PC-3 (cell line): ENCODE results near the gene PAQR9. TPM values are rescaled to one million over a fixed set of nuclear protein-coding genes. Genes with fewer than 3 reads are reported as not detected.

Experiments
- ATAC-seq: fragments of 200-7000 bp; cut with Tn5 transposase; 2 replicates; pipeline ENCODE4 v1.9.1; 2020; ENCODE audit warnings: mild to moderate bottlenecking, moderate library complexity
- BruUV-seq: library from RNA; stranded (reverse); fragments of 400-500 nt; replicated peaks from 2 replicates; lab custom pipeline; 2021; lab: Mats Ljungman, UMichigan
- CTCF ChIA-PET: fragments of 300-600 bp; sonication (Branson Sonifier 250); formaldehyde crosslinking; loops from one replicate; lab custom pipeline; 2022; ENCODE audit warnings: antibody characterized with exemption; lab: Charles Lee
- POLR2A ChIA-PET: fragments of 300-600 bp; sonication (Branson Sonifier 250); formaldehyde crosslinking; loops from one replicate; lab custom pipeline; 2022; ENCODE audit warnings: antibody characterized with exemption; ENCODE audit not compliant: unreplicated experiment; lab: Charles Lee
- DNase-seq: peaks from one replicate; pipeline ENCODE4 v3.0.0-alpha.2; 2015
- H2AFZ ChIP-seq: fragments of 300-600 bp; sonication (generic); 2 replicates; pipeline ENCODE4 v1.6.0; 2016; ENCODE audit warnings: antibody characterized with exemption, low read length
- H3F3A ChIP-seq: fragments of 300-600 bp; sonication (generic); one replicate; pipeline ENCODE4 v1.6.0; 2017; ENCODE audit warnings: antibody characterized with exemption, low read length, control low read depth, mild to moderate bottlenecking; ENCODE audit not compliant: unreplicated experiment
- H3K27ac ChIP-seq: fragments of 300-600 bp; sonication (generic); 2 replicates; pipeline ENCODE4 v1.5.1; 2016; ENCODE audit warnings: mild to moderate bottlenecking, low read length
- H3K27me3 ChIP-seq: fragments of 300-600 bp; sonication (generic); 2 replicates; pipeline ENCODE4 v1.6.1; 2016; ENCODE audit warnings: low read length, mixed read lengths
- H3K36me3 ChIP-seq: fragments of 300-600 bp; sonication (generic); 2 replicates; pipeline ENCODE4 v1.6.1; 2016; ENCODE audit warnings: low read depth, mixed run types, low read length, mixed read lengths
- H3K4me1 ChIP-seq: fragments of 300-600 bp; sonication (generic); 2 replicates; pipeline ENCODE4 v1.5.1; 2016; ENCODE audit warnings: low read length; ENCODE audit not compliant: insufficient read depth
- H3K4me2 ChIP-seq: fragments of 300-600 bp; sonication (generic); 2 replicates; pipeline ENCODE4 v1.6.0; 2016; ENCODE audit warnings: low read length
- H3K4me3 ChIP-seq: fragments of 300-600 bp; sonication (generic); 2 replicates; pipeline ENCODE4 v1.5.1; 2016; ENCODE audit warnings: mild to moderate bottlenecking, low read length, mixed read lengths
- H3K79me2 ChIP-seq: fragments of 300-600 bp; sonication (generic); 2 replicates; pipeline ENCODE4 v1.6.1; 2017; ENCODE audit warnings: low read length, mixed read lengths
- H3K9ac ChIP-seq: fragments of 300-600 bp; sonication (generic); 2 replicates; pipeline ENCODE4 v1.6.0; 2016; ENCODE audit warnings: mild to moderate bottlenecking, low read length
- H3K9me2 ChIP-seq: fragments of 300-600 bp; sonication (generic); replicated peaks from 2 replicates; pipeline ENCODE4 v1.6.1; 2016; ENCODE audit warnings: mixed run types, low read length, mixed read lengths
- H3K9me3 ChIP-seq: fragments of 300-600 bp; sonication (generic); 2 replicates; pipeline ENCODE4 v1.6.1; 2016; ENCODE audit warnings: low read length, mixed read lengths
- H4K20me1 ChIP-seq: fragments of 300-600 bp; sonication (generic); 2 replicates; pipeline ENCODE4 v1.6.1; 2016; ENCODE audit warnings: low read length, mixed read lengths
- EZH2 ChIP-seq: fragments of 300-600 bp; sonication (generic); IDR thresholded peaks from one replicate; pipeline ENCODE4 v1.6.1; 2017; ENCODE audit warnings: antibody characterized with exemption, mild to moderate bottlenecking, low read length; ENCODE audit not compliant: unreplicated experiment
- EZH2phosphoT487 ChIP-seq: fragments of 300-600 bp; sonication (generic); IDR thresholded peaks from 2 replicates; pipeline ENCODE4 v1.6.1; 2018; ENCODE audit warnings: mild to moderate bottlenecking, antibody characterized with exemption, low read length, borderline replicate concordance
- intact Hi-C: fragments of 100-400 bp; cut with micrococcal nuclease; formaldehyde crosslinking; loops from 2 replicates; pipeline ENCODE4 v1.9.0; 2023
- total RNA-seq: library from RNA; depleted of rRNA; stranded (reverse); fragments of >200 nt; gene quantifications from 2 replicates; pipeline ENCODE4 v1.2.3, GENCODE V29; 2014
- TF ChIP-seq, protein P1 (sequence below): fragments of 300-600 bp; sonication (generic); conservative IDR thresholded peaks from 2 replicates; pipeline ENCODE4 v1.5.1; 2017; ENCODE audit warnings: antibody characterized with exemption, low read depth, mild to moderate bottlenecking, low read length

The PAQR9 gene
- total RNA-seq, 1 experiment from 2014 or later = not detected

DNA sequence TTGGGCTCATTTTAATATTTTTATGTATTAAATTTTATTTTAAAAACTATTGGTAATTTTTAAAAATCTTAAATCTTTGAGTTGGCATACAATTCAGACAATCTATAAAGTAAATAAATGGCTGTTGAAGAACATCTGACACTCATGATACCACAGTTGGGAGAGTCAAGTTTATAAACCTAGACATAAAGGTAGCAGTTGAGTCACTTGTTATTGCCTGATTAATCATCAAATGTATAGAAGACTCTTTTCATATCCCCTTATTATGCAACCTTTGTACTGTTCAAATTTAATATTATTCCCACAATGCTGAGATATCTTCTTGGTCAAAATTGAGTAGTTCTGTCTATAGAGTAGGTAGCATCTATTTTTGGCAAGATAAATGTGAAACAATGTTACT is 19.6 kb downstream of the PAQR9 start:
- Histone ChIP-seq H3K79me2 (no peaks in the 10 kb centered on the region), H2AFZ (no peak overlapping the region), H4K20me1 (no peaks in the 10 kb centered on the region), H3K4me2 (peak overlapping the region; percentile 43), H3K4me3 (no peak overlapping the region), H3K9me3 (no peaks in the 10 kb centered on the region), H3K27ac (peak overlapping the region; percentile 46), H3K9ac (no peak overlapping the region), H3K27me3 (no peaks in the 10 kb centered on the region), H3K4me1 (peaks cover 17% of the 10 kb centered on the region), H3K9me2 (no peaks in the 10 kb centered on the region), H3F3A (no peaks in the 10 kb centered on the region), H3K36me3 (no peaks in the 10 kb centered on the region)
- BruUV-seq = no TSS peak
- DNase-seq = peak; percentile 60
- POLR2A ChIA-PET = no interaction called here
- TF ChIP-seq EZH2 = no peak
- no peak for TF ChIP-seq EZH2phosphoT487
- TF ChIP-seq, protein P1, sequence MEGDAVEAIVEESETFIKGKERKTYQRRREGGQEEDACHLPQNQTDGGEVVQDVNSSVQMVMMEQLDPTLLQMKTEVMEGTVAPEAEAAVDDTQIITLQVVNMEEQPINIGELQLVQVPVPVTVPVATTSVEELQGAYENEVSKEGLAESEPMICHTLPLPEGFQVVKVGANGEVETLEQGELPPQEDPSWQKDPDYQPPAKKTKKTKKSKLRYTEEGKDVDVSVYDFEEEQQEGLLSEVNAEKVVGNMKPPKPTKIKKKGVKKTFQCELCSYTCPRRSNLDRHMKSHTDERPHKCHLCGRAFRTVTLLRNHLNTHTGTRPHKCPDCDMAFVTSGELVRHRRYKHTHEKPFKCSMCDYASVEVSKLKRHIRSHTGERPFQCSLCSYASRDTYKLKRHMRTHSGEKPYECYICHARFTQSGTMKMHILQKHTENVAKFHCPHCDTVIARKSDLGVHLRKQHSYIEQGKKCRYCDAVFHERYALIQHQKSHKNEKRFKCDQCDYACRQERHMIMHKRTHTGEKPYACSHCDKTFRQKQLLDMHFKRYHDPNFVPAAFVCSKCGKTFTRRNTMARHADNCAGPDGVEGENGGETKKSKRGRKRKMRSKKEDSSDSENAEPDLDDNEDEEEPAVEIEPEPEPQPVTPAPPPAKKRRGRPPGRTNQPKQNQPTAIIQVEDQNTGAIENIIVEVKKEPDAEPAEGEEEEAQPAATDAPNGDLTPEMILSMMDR = no peak
- intact Hi-C loops = no loop called here
- ATAC-seq = peak; percentile 54; the same call in 1 of the 2 replicates
- CTCF ChIA-PET = no interaction called here

DNA sequence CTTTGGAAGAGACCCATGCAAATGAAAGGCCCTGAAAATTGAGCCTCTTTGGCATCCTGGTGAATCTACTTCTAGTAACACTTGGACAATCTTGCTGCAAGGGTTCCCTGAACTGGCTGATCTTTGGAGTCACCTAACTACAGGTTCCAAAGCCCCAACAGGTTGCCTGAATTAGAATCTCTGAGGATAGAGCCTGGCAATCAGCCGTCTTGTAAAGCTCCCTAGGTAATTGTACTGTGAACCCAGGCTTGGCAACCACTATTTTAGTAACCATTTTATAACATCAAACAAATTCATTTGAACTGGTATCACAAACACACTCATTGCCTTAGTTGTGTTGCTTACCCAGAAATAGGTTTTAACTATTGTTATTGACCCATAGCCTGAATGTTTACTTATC is 20.1 kb downstream of the PAQR9 start:
- H3K79me2 ChIP-seq = no peaks in the 10 kb centered on the region
- intact Hi-C loops = no loop called here
- H3K4me2 ChIP-seq = no peak overlapping the region
- H3F3A ChIP-seq = no peaks in the 10 kb centered on the region
- H2AFZ ChIP-seq = no peak overlapping the region
- no peak for TF ChIP-seq EZH2phosphoT487
- no peak for TF ChIP-seq EZH2
- TF ChIP-seq, protein P1 = no peak
- H4K20me1 ChIP-seq = no peaks in the 10 kb centered on the region
- BruUV-seq = no TSS peak
- H3K36me3 ChIP-seq = no peaks in the 10 kb centered on the region
- H3K9me3 ChIP-seq = no peaks in the 10 kb centered on the region
- H3K9ac ChIP-seq = no peak overlapping the region
- no peaks in the 10 kb centered on the region for H3K27me3 ChIP-seq
- no peak for DNase-seq
- no peak for ATAC-seq
- CTCF ChIA-PET = no interaction called here
- H3K9me2 ChIP-seq = no peaks in the 10 kb centered on the region
- POLR2A ChIA-PET = no interaction called here
- 0 out of 2 replicates have a peak overlapping the region, but pooled peaks have one; percentile 1 for H3K27ac ChIP-seq
- H3K4me3 ChIP-seq = no peak overlapping the region
- peaks cover 17% of the 10 kb centered on the region for H3K4me1 ChIP-seq

DNA sequence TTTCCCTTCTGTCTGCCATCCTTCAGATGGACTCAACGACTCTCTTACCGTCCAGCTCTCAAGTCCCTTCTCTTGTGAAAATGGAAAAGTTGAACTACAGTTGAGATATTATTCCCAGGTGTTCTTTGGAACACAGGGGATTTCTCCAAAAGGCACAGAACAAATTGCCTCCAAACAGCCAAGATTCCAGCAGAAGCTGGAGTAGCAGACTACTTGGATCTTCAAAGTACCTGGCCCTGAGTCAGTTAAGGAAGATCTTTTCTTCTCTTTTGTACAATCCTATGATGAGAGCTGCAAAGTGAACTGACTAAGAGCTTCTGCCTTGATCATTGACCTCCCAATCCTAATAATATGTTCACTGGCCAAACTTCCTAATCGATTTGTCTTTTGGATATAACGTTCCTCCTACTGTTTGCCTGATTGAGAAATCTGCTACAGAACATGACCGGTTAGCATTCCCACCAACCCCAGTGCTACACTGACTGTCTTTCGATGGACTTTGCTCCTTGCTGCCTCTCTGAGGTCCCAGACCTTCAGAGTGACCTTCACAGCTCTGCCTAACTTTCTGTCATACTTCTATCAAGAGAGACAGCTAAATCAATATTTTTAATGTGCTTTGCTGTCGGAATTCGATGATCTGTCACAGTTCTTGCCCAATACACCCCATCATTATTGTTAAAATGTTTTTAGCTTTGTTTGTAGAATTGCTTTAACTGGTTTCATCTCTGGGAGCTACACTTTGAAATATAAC is 21.9 kb downstream of the PAQR9 start:
- no peaks in the 10 kb centered on the region for H3K27me3 ChIP-seq
- no peaks in the 10 kb centered on the region for H3K79me2 ChIP-seq
- ATAC-seq (no peak), DNase-seq (no peak)
- H3K36me3 ChIP-seq = no peaks in the 10 kb centered on the region
- no peak overlapping the region for H3K27ac ChIP-seq
- TF ChIP-seq, protein P1 = no peak
- TF ChIP-seq EZH2phosphoT487 = no peak
- no peak for TF ChIP-seq EZH2
- no peaks in the 10 kb centered on the region for H4K20me1 ChIP-seq
- POLR2A ChIA-PET = no interaction called here
- intact Hi-C loops = no loop called here
- no TSS peak for BruUV-seq
- no peak overlapping the region for H3K4me2 ChIP-seq
- no peaks in the 10 kb centered on the region for H3K9me2 ChIP-seq
- CTCF ChIA-PET = no interaction called here
- peaks cover 13% of the 10 kb centered on the region for H3K4me1 ChIP-seq
- no peak overlapping the region for H3K4me3 ChIP-seq
- no peak overlapping the region for H3K9ac ChIP-seq
- no peaks in the 10 kb centered on the region for H3K9me3 ChIP-seq
- no peak overlapping the region for H2AFZ ChIP-seq
- no peaks in the 10 kb centered on the region for H3F3A ChIP-seq
